ENCODE data around the gene CHCHD1.
"Not testable (repeated sequence)": the region's sequence is repeated elsewhere in the genome, so short reads cannot be mapped to it uniquely, and the experiment has no call there.

GRCh38 chr10:73740501-73741254 lies 41.2 kb upstream of the CHCHD1 start:
- not testable (repeated sequence) for TF ChIP-seq CTCF (IDR thresholded peaks at IDR 0.05); POLR2A (IDR thresholded peaks at IDR 0.05); EP300 (IDR thresholded peaks at IDR 0.05; ENCODE audit: low read depth); POLR2AphosphoS5 (IDR thresholded peaks at IDR 0.05)
